Measurements from ENCODE around the gene MAD1L1.
"Not testable (repeated sequence)": the region's sequence is repeated elsewhere in the genome, so short reads cannot be mapped to it uniquely, and the experiment has no call there.

The MAD1L1 gene

DNA sequence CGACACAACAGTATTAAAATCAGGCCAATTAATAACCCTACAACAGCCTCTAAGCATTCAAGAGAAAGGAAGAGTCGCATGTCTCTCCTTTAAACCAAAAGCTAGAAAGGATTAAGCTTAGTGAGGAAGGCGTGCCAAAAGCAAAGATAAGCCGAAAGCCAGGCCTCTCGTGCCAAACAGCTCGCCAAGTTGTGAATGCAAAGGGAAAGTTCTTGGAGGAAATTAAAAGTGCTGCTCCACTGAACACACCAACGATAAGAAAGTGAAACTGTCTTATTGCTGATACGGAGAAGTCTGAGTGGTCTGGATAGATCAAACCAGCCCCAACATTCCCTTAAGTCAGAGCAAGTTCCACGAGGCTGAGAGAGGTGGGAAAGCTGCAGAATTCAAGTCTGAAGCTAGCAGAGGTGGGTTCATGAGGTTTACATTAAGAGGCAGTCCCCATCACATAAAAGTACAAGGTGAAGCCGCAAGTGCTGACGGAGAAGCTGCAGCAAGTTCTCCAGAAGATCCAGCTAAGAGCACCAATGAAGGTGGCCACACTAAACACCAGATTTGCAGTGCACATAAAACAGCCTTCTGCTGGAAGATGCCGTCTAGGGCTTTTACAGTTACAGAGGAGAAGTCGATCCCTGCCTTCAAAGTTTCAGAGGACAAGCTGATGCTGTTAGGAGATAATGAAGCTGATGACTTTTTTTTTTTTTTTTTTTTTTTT is 194.8 kb downstream of the MAD1L1 start:
- no peak for DNase-seq (ENCODE audit: extremely low read depth in 1 of 2, low read depth in 1 of 2)

GRCh38 chr7:2037301-2037807 is 195.4 kb downstream of the MAD1L1 start:
- DNase-seq (ENCODE audit: extremely low read depth in 1 of 2, low read depth in 1 of 2), result peak; percentile 23 to 25

DNA sequence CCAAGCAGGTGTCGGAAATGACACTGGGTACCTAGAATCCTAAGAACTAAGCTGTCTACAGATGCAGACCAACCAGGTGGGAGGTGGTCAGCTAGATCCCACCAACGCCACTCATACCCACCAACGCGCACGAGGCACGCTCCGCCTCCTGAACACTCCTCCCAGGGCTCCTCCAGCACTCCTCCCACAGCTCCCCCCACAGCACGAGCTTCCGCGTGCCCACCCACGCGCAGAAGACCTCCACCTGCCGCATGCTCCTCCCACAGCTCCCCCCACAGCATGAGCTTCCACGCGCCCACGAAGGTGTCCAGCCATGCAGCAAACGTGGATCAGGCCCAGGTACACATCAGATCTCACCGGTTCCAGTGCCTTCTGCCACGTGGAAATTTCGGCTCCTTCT is 196.0 kb downstream of the MAD1L1 start:
- DNase-seq (ENCODE audit: extremely low read depth in 1 of 2, low read depth in 1 of 2), result no peak

DNA sequence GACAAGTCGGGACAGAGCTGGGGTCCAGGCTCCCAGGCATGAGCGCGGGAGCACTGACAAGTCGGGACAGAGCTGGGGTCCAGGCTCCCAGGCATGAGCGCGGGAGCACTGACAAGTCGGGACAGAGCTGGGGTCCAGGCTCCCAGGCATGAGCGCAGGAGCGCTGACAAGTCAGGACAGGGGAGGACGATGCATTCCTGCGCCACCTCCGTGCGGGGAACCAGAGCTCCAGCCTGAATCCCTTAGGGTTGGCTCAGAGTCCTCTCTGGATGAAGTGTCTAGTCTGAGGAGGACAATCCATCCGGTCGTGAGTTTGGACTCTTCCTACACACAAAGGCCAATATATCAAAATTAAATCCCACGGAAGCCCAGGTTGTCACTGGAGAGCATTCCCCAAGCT is 196.5 kb downstream of the MAD1L1 start:
- DNase-seq (ENCODE audit: extremely low read depth in 1 of 2, low read depth in 1 of 2), result not testable (repeated sequence)

DNA sequence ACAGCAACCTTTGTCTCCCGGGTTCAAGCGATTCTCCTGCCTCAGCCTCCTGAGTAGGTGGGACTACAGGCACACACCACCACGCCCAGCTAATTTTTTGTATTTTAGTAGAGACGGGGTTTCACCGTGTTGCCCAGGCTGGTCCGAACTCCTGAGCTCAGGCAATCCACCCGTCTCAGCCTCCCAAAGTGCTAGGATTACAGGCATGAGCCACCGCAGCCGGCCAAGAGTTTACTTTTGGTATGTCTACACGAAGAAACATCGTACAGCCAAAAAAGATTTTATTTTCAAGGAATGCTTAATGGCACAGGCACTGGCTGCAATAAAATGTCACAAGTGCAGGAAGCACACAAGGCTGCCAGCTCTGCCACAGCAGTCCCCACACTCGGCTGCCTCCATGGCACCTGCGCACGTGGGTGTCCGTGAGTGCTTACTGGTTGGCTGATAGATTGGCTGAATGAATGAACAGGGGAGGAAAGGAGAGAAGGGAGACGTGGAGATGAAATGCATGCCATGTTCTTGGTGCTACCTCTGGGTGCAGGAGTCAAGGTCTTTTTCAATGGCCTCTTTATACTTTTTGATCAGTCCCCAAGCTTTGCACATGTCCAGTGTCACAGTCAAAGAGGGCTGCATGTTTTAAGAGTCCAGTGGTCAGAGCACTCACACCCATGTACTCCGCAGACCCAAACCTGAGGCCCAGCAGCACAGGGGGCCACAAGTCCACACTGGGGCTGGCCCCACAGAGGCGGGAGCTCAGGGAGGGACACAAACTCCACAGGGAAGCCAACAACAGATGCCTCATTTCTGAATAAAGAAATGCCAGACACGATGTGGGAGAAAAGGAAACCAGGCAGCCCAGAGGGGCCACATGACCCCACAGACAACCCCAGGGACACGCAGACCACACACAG is 198.2 kb downstream of the MAD1L1 start:
- no peak for DNase-seq (ENCODE audit: extremely low read depth in 1 of 2, low read depth in 1 of 2)

DNA sequence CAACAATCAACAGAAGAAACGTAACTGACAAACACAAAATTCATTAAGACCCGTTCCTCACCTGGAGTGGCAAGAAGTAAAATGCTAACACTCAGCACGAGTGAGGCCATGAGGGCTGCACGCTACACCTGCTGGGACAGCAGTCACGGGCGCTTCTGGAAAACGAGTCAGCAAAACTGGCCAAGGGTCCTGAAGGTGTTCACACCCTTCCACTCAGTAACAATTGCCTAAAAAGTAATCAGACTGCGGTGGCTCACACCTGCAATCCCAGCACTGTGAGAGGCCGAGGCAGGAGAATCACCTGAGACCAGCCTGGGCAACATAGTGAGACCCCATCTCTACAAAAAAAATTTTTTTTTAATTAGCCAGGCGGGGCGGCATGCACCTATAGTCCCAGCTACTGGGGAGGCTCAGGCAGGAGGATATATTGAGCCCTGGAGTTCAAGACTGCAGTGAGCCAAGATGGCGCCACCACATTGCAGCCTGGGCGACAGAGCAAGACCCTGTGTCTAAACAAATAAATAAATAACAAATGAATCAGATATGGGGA is 199.1 kb downstream of the MAD1L1 start:
- no peak for DNase-seq (ENCODE audit: extremely low read depth in 1 of 2, low read depth in 1 of 2)

- DNase-seq (ENCODE audit: extremely low read depth in 1 of 2, low read depth in 1 of 2), result no peak
Measured at GRCh38 chr7:2032876-2033407, 199.8 kb downstream of the MAD1L1 start.

GRCh38 chr7:2032030-2032875 is 200.5 kb downstream of the MAD1L1 start:
- no peak for DNase-seq (ENCODE audit: extremely low read depth in 1 of 2, low read depth in 1 of 2)

DNA sequence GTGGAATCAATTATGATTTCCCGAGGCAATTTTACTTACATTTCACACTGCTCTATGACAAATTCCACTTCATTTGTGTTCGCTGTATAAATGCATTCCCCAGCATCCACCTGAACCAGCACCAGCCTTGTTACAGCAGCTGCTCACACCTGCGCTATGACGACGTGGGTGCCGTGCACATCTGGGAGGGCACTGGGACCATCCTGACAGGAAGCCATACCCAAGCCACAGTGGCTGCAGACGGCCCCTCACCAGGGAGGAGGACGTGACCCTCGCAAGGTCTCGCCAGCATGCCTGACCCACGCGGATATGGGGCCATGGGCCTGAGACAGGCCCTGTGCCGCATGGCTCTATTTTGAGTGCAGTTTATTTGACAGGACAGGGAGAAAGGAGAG is 201.3 kb downstream of the MAD1L1 start:
- DNase-seq (ENCODE audit: extremely low read depth in 1 of 2, low read depth in 1 of 2), result no peak

DNA sequence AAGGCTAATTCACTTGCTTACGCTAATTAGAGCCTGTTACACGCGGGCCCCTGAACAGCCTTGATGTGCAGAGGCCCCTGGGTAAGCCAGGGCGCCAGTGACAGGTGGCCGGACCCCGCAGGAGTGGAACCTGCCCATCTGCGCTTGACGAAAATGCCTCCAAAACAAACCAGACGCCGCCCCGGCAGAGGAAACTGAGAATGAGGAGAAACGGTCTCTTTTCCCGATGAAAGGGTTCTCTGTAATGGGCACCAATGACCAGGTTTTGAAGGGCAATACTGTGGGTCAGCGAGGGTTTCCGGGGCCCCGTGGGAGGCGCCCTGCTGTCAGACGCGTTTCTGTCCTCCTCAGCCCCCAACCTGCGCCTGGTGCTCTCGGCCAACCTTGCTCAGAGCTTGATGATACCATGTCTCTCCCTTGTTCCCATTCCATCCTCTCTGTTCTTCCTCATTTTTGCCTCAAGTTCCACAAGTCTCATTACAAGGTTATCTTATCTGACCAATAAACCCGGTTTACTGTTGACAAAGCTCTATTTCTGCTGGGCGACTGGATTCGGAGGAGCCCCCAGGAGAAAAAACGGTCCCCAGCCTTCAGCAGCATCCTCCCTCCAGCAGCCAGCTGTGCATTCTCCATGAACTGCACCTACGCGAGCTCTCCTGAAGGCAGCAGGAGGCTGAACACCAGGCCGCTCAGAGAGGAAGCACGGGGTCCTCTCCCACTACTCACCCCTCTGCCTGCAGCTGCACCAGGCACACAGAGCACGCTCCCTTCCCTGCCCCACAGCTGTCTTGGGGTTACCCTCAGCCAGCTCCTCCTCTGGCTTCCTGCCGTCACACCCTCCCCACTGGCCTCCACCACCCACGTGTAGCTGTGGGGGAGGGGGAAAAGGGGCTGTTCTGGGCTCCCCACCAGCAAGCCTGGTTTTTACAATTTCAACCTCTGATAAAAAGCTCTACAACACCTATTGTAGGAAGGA is 202.0 kb downstream of the MAD1L1 start:
- DNase-seq (ENCODE audit: extremely low read depth in 1 of 2, low read depth in 1 of 2), result no peak

- DNase-seq (ENCODE audit: extremely low read depth in 1 of 2, low read depth in 1 of 2), result no peak
Measured at GRCh38 chr7:2029936-2030335, 202.8 kb downstream of the MAD1L1 start.

DNA sequence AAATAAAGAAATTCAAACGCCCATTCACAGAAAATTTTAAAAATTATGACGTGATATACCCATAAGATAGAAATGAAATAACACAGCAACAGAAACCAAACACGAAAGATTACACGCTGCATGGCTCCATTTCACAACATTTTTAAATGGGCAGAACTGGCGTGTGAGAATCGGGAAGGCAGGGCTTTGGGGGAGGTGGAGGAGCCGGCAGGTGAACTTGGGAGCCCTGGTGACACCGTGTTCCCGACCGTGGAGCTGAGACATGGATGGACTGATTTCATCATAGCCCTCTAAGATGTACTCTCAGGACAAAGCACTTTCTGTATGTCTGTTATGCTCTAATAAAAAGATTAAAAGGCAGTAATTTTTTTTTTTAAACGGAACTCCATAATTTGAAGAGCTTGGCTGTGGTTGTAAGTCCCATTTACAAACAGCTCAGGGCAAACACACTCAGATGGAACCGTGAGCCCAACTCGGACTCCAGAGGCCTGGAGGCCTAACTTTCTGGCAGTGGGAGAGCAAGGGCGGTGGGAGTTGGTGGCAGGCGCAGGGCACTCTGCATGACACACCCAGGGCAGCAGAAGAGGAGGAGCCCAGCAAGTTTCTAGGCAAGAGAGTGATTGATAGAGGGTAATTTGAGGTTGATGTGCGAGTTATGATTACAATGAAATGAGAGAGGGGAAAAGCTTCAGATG is 203.4 kb downstream of the MAD1L1 start:
- DNase-seq (ENCODE audit: extremely low read depth in 1 of 2, low read depth in 1 of 2), result no peak

GRCh38 chr7:2028733-2029132 is 204.0 kb downstream of the MAD1L1 start:
- no peak for DNase-seq (ENCODE audit: extremely low read depth in 1 of 2, low read depth in 1 of 2)

DNA sequence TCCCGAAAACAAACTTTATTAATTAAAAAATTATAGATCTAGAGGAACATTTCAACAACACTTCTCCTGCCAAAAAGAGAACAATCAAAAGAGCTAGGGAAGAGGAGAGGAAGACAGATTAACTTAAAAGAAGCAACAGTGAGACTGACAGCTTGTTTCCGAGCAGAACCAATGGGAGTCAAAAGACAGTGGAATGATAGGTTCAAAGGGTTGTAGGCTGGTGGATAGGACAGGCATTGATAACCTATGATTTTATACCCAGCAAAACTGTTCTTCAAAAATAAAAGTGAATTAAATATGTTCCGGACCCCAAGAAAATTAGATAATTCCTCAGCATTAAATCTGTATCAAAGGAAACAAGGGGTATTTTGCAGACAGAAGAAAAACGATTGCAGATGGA is 207.6 kb downstream of the MAD1L1 start:
- no peak for DNase-seq (ENCODE audit: extremely low read depth in 1 of 2, low read depth in 1 of 2)

DNA sequence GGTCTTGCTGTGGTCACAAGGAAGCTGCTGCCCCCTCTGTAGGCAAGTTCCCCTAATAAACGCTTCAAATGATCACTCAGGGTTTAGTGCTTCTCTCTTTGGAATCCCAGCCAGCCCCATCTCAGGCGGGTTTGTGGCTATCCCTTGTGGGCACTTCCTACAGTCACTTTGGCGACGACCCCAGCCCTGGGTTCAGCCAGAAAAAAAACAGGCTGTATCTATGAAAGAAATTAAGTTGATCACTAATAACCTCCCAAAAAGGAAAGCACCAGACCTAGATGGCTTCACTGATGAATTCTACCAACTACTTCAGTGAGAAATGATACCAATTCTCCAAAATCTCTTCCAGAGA is 208.2 kb downstream of the MAD1L1 start:
- DNase-seq (ENCODE audit: extremely low read depth in 1 of 2, low read depth in 1 of 2), result no peak

DNA sequence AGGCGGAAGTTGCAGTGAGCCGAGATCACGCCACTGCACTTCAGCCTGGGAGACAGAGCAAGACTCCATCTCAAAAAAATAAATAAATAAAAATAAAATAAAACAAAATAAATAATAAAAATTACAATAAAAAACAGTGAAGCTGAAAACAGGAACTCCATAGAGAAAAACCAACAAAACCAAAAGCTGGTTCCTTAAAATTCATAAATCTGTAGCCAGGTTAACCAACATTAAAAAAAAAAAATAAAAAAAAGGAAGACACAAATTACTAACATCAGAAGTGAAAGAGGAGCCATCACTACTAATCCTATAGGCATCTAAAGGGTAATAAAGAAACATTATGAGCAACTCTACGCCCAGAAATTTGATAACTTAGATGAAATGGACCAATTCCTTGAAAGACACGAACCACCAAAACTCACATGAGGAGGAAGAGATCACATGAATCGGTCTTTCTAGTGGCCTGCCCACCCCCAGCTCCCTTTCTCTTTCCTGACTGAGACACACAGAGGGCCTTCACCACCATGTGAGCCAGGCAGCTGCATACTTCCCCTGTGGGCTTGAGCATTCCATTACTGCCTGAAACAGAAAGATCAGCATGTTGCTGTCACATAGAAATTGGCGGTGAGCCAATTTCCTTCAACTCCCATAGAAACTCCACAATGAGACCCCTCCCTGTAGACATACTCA is 208.7 kb downstream of the MAD1L1 start:
- no peak for DNase-seq (ENCODE audit: extremely low read depth in 1 of 2, low read depth in 1 of 2)

DNA sequence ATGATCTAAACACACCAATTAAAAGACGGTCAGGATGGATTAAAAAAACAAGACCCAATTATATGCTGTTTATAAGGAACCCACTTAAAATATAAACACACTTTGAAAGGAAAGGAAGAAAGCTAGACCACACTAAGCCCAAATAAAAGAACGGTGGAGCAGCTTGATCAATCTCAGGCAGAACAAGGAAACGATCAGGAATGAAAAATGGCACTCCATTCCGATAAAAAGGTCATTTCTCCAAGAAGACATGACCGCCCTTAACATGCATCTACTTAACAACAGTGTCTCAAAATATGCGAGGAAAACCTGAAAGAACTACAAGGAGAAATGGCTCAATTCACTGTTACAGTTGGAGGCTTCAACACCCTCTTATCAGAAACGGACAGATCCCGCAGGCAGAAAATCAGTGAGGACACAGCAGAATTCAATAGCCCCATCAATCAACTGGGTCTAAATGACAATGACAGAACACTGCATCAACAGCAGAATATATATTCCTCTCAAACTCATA is 210.0 kb downstream of the MAD1L1 start:
- no peak for DNase-seq (ENCODE audit: extremely low read depth in 1 of 2, low read depth in 1 of 2)

- DNase-seq (ENCODE audit: extremely low read depth in 1 of 2, low read depth in 1 of 2), result no peak
Measured at GRCh38 chr7:2022021-2022409, 210.7 kb downstream of the MAD1L1 start.

All from stimulated activated CD8-positive, alpha-beta memory T cell treated with anti-CD3 and anti-CD28 coated beads, Interleukin-7, amount 100 ng/mL, for 48 hours (primary cell).